HG03378 (cell line): ENCODE measurements around the gene ARID2.

Source experiments
- ATAC-seq: cut with Tn5 transposase; IDR thresholded peaks from one replicate; pipeline ENCODE4 v1.9.1; 2021; ENCODE audit warnings: mild to moderate bottlenecking, moderate library complexity; ENCODE audit not compliant: unreplicated experiment

ARID2 gene

GRCh38 chr12:45721369-45721768 is 8.1 kb upstream of the ARID2 start:
- ATAC-seq: no peak

GRCh38 chr12:45721954-45722353 is 7.6 kb upstream of the ARID2 start:
- ATAC-seq: no peak

- peak; percentile 24 for ATAC-seq
Observed at GRCh38 chr12:45725631-45726602, 3.6 kb upstream of the ARID2 start.

- no peak for ATAC-seq
Observed at GRCh38 chr12:45726603-45727300, 2.8 kb upstream of the ARID2 start.

- peak; percentile 54 for ATAC-seq
Observed at GRCh38 chr12:45727301-45727979, 2.1 kb upstream of the ARID2 start.

- ATAC-seq: no peak
Observed at GRCh38 chr12:45727980-45728629, 1.4 kb upstream of the ARID2 start.

GRCh38 chr12:45728630-45729232 is 775 bp upstream of the ARID2 start:
- peak; percentile 42 for ATAC-seq

- ATAC-seq: no peak
Observed at GRCh38 chr12:45730084-45730347, 510 bp downstream of the ARID2 start.

- no peak for ATAC-seq
Observed at GRCh38 chr12:45730348-45731189, 1.1 kb downstream of the ARID2 start.

- ATAC-seq: no peak
Observed at GRCh38 chr12:45731190-45731775, 1.8 kb downstream of the ARID2 start.

GRCh38 chr12:45732250-45732649 is 2.7 kb downstream of the ARID2 start:
- no peak for ATAC-seq

GRCh38 chr12:45732936-45733335 is 3.4 kb downstream of the ARID2 start:
- ATAC-seq: no peak

GRCh38 chr12:45737638-45738037 is 8.1 kb downstream of the ARID2 start:
- ATAC-seq: no peak

- ATAC-seq: no peak
Observed at GRCh38 chr12:45742590-45742989, 13.1 kb downstream of the ARID2 start.

- ATAC-seq: no peak
Observed at GRCh38 chr12:45743247-45743646, 13.7 kb downstream of the ARID2 start.

- no peak for ATAC-seq
Observed at GRCh38 chr12:45745861-45746277, 16.4 kb downstream of the ARID2 start.

GRCh38 chr12:45756666-45757065 is 27.2 kb downstream of the ARID2 start:
- ATAC-seq: no peak

GRCh38 chr12:45757172-45757571 is 27.7 kb downstream of the ARID2 start:
- no peak for ATAC-seq

GRCh38 chr12:45760333-45760732 is 30.8 kb downstream of the ARID2 start:
- no peak for ATAC-seq
